HG03097 (cell line): ENCODE measurements around the gene NDUFB7.
"Not testable (repeated sequence)": the region's sequence is repeated elsewhere in the genome, so short reads cannot be mapped to it uniquely, and the experiment has no call there.

Experiments
- ATAC-seq: cut with Tn5 transposase; IDR thresholded peaks from one replicate; pipeline ENCODE4 v1.9.1; 2021; ENCODE audit not compliant: unreplicated experiment, low FRiP score

NDUFB7 gene

GRCh38 chr19:14571695-14572490 is at the start of gene NDUFB7:
Gene NDUFB7 (minus strand): TSS chr19:14572066. CDS start chr19:14572000, 66 bp downstream.
- ATAC-seq: peak; percentile 83

GRCh38 chr19:14619404-14619803 is 47.5 kb upstream of the NDUFB7 start:
- ATAC-seq: no peak

- ATAC-seq: no peak
Measured at GRCh38 chr19:14616407-14616806, 44.5 kb upstream of the NDUFB7 start.

- no peak for ATAC-seq
Measured at GRCh38 chr19:14615623-14616022, 43.8 kb upstream of the NDUFB7 start.

- ATAC-seq: no peak
Measured at GRCh38 chr19:14614099-14614412, 42.2 kb upstream of the NDUFB7 start.

GRCh38 chr19:14613399-14614098 is 41.7 kb upstream of the NDUFB7 start:
- ATAC-seq: not testable (repeated sequence)

GRCh38 chr19:14612657-14613056 is 40.8 kb upstream of the NDUFB7 start:
- ATAC-seq: no peak

- not testable (repeated sequence) for ATAC-seq
Measured at GRCh38 chr19:14612242-14612641, 40.4 kb upstream of the NDUFB7 start.

- no peak for ATAC-seq
Measured at GRCh38 chr19:14611051-14611450, 39.2 kb upstream of the NDUFB7 start.

GRCh38 chr19:14606627-14607026 is 34.8 kb upstream of the NDUFB7 start:
- no peak for ATAC-seq

- peak; percentile 64 for ATAC-seq
Measured at GRCh38 chr19:14603990-14604387, 32.1 kb upstream of the NDUFB7 start.

- ATAC-seq: no peak
Measured at GRCh38 chr19:14599548-14600147, 27.8 kb upstream of the NDUFB7 start.

- ATAC-seq: no peak
Measured at GRCh38 chr19:14595558-14595957, 23.7 kb upstream of the NDUFB7 start.

- not testable (repeated sequence) for ATAC-seq
Measured at GRCh38 chr19:14589433-14589832, 17.6 kb upstream of the NDUFB7 start.

- peak; percentile 68 for ATAC-seq
Measured at GRCh38 chr19:14585187-14585586, 13.3 kb upstream of the NDUFB7 start.

GRCh38 chr19:14584372-14584771 is 12.5 kb upstream of the NDUFB7 start:
- ATAC-seq: not testable (repeated sequence)

- ATAC-seq: no peak
Measured at GRCh38 chr19:14582894-14583340, 11.1 kb upstream of the NDUFB7 start, which contains the start of gene CLEC17A. Gene CLEC17A (plus strand): TSS chr19:14583084. CDS start chr19:14583161, 77 bp downstream.

- ATAC-seq: no peak
Measured at GRCh38 chr19:14580623-14581237, 8.9 kb upstream of the NDUFB7 start.

- no peak for ATAC-seq
Measured at GRCh38 chr19:14577885-14578427, 6.1 kb upstream of the NDUFB7 start.

- ATAC-seq: no peak
Measured at GRCh38 chr19:14577264-14577663, 5.4 kb upstream of the NDUFB7 start.

- ATAC-seq: no peak
Measured at GRCh38 chr19:14576363-14576762, 4.5 kb upstream of the NDUFB7 start.
